SK-N-SH (cell line): Measurements from ENCODE around the gene CRYBA1. TPM values are rescaled to one million over a fixed set of nuclear protein-coding genes. Genes with fewer than 3 reads are reported as not detected.

ENCODE experiments used
- CTCF ChIA-PET: fragments of 300-600, 350-600 bp; formaldehyde crosslinking; extraction: SDS; loops from one replicate; lab custom pipeline; 2021; lab: Yijun Ruan, JAX
- POLR2A ChIA-PET: fragments of 350-600 bp; sonication (Branson Sonifier 250); formaldehyde crosslinking; extraction: SDS; loops from one replicate; lab custom pipeline; 2020; ENCODE audit warnings: antibody characterized with exemption, inconsistent platforms; lab: Yijun Ruan, JAX
- DNase-seq: peaks from one replicate; pipeline ENCODE4 v3.0.0; 2012
- H2AFZ ChIP-seq: fragments of 200-600 bp; sonication (generic); 2 replicates; pipeline ENCODE4 v1.8.1; 2016; ENCODE audit warnings: antibody characterized with exemption, mild to moderate bottlenecking, low read depth
- H3F3A ChIP-seq: fragments of 200-600 bp; sonication (generic); replicated peaks from 2 replicates; pipeline ENCODE3; 2016; ENCODE audit warnings: antibody characterized with exemption, mild to moderate bottlenecking; ENCODE audit not compliant: insufficient read depth
- H3K27ac ChIP-seq, 2 experiments: fragments of 200-500 bp in 1 of 2; fragments of 200-600 bp in 1 of 2; sonication (Bioruptor generic) in 1 of 2; sonication (generic), shearing (Covaris generic) in 1 of 2; 2 replicates each; pipeline versions ENCODE4 v1.5.1 to v1.6.1; 2014 to 2016; ENCODE audit warnings: low read depth in 2 of 2, inconsistent platforms in 1 of 2, low read length in 1 of 2, mild to moderate bottlenecking in 1 of 2, mixed read lengths in 1 of 2
- H3K27me3 ChIP-seq: fragments of 200-600 bp; sonication (generic), shearing (Covaris generic); 2 replicates; pipeline ENCODE4 v1.6.1; 2016; ENCODE audit warnings: mixed run types; ENCODE audit not compliant: insufficient read depth
- H3K36me3 ChIP-seq, 2 experiments: fragments of 200-500 bp in 1 of 2; fragments of 200-600 bp in 1 of 2; sonication (Bioruptor generic) in 1 of 2; sonication (generic) in 1 of 2; replicated peaks in 1 of 2; 2 replicates each; pipeline versions ENCODE3 to v1.5.1; 2014 to 2016; ENCODE audit warnings: low read length in 1 of 2, mild to moderate bottlenecking in 1 of 2; ENCODE audit not compliant: insufficient read depth in 2 of 2, control insufficient read depth in 1 of 2
- H3K4me1 ChIP-seq, 2 experiments: fragments of 200-500 bp in 1 of 2; fragments of 200-600 bp in 1 of 2; sonication (Bioruptor generic) in 1 of 2; sonication (generic), shearing (Covaris generic) in 1 of 2; 2 replicates each; pipeline versions ENCODE4 v1.5.1 to v1.6.1; 2014 to 2016; ENCODE audit warnings: low read depth in 1 of 2, low read length in 1 of 2, mixed run types in 1 of 2; ENCODE audit not compliant: insufficient read depth in 2 of 2, control insufficient read depth in 1 of 2
- H3K4me2 ChIP-seq: fragments of 200-600 bp; sonication (generic), shearing (Covaris generic); 2 replicates; pipeline ENCODE4 v1.6.1; 2017; ENCODE audit warnings: mixed run types
- H3K4me3 ChIP-seq, 2 experiments: fragments of 200-500 bp in 1 of 2; fragments of 200-600 bp in 1 of 2; sonication (Bioruptor generic) in 1 of 2; sonication (generic), shearing (Covaris generic) in 1 of 2; 2 replicates each; pipeline versions ENCODE4 v1.5.1 to v1.8.1; 2014 to 2016; ENCODE audit warnings: low read depth in 2 of 2, inconsistent platforms in 1 of 2, low read length in 1 of 2, mild to moderate bottlenecking in 1 of 2, mixed read lengths in 1 of 2, moderate library complexity in 1 of 2
- H3K79me2 ChIP-seq: fragments of 200-600 bp; sonication (generic); 2 replicates; pipeline ENCODE4 v1.8.1; 2017; ENCODE audit warnings: mild to moderate bottlenecking; ENCODE audit not compliant: insufficient read depth
- H3K9ac ChIP-seq: fragments of 200-600 bp; sonication (generic); 2 replicates; pipeline ENCODE4 v1.6.1; 2017; ENCODE audit warnings: mixed run types
- H3K9me2 ChIP-seq: fragments of 200-600 bp; sonication (generic); 2 replicates; pipeline ENCODE4 v1.6.1; 2017; ENCODE audit warnings: mixed run types
- H3K9me3 ChIP-seq: fragments of 200-600 bp; sonication (generic); 2 replicates; pipeline ENCODE4 v1.6.1; 2017; ENCODE audit warnings: mixed run types, mild to moderate bottlenecking, moderate library complexity
- H4K20me1 ChIP-seq: fragments of 200-600 bp; sonication (generic); 2 replicates; pipeline ENCODE4 v1.6.1; 2017; ENCODE audit warnings: mild to moderate bottlenecking, mixed run types; ENCODE audit not compliant: insufficient read depth
- CHD2 ChIP-seq: fragments of 150-350 bp; IDR thresholded peaks from 2 replicates; pipeline ENCODE4 v1.6.1; 2018; ENCODE audit warnings: low read length; ENCODE audit not compliant: partially characterized antibody
- CTCF ChIP-seq: fragments of 200-600 bp; sonication (generic); IDR thresholded peaks from 2 replicates; pipeline ENCODE4 v1.6.1; 2017; ENCODE audit warnings: antibody characterized with exemption, mild to moderate bottlenecking, moderate library complexity
- FOSL2 ChIP-seq: IDR thresholded peaks from 2 replicates; pipeline ENCODE4 v1.4.0; 2012; ENCODE audit warnings: low read depth, mild to moderate bottlenecking, moderate library complexity, borderline replicate concordance
- FOXJ3 ChIP-seq: sonication (generic); formaldehyde crosslinking; IDR thresholded peaks from 2 replicates; pipeline ENCODE4 v1.5.1; 2020; ENCODE audit warnings: mild to moderate bottlenecking, missing genetic modification reagents
- GATA2 ChIP-seq: sonication (generic); formaldehyde crosslinking; IDR thresholded peaks from 2 replicates; pipeline ENCODE4 v1.5.0; 2020; ENCODE audit warnings: mild to moderate bottlenecking, missing genetic modification reagents
- IRF3 ChIP-seq: fragments of 150-350 bp; IDR thresholded peaks from 2 replicates; pipeline ENCODE4 v1.6.1; 2016; ENCODE audit warnings: mild to moderate bottlenecking, low read depth, low read length
- MAX ChIP-seq: IDR thresholded peaks from 2 replicates; pipeline ENCODE4 v1.4.0; 2012; ENCODE audit warnings: low read depth
- MEF2A ChIP-seq: IDR thresholded peaks from 2 replicates; pipeline ENCODE4 v1.4.0; 2012; ENCODE audit warnings: low read depth, borderline replicate concordance
- MXI1 ChIP-seq: IDR thresholded peaks from 2 replicates; pipeline ENCODE4 v1.6.1; 2012; ENCODE audit warnings: mild to moderate bottlenecking, low read depth, low read length, improper control_type of control experiment
- PBX3 ChIP-seq: IDR thresholded peaks from 2 replicates; pipeline ENCODE4; 2012
- POLR2AphosphoS5 ChIP-seq: IDR thresholded peaks from 2 replicates; pipeline ENCODE4 v1.6.1; 2012; ENCODE audit warnings: low read depth, low read length
- RAD21 ChIP-seq: IDR thresholded peaks from 2 replicates; pipeline ENCODE4 v1.6.1; 2012; ENCODE audit warnings: mild to moderate bottlenecking, low read length
- RCOR1 ChIP-seq: fragments of 150-350 bp; IDR thresholded peaks from 2 replicates; pipeline ENCODE4 v1.6.1; 2017; ENCODE audit warnings: antibody characterized with exemption, low read length
- SIN3A ChIP-seq: IDR thresholded peaks from 2 replicates; pipeline ENCODE4 v1.6.1; 2012; ENCODE audit warnings: low read depth, mild to moderate bottlenecking, low read length, moderate library complexity, borderline replicate concordance
- SMC3 ChIP-seq: IDR thresholded peaks from 2 replicates; pipeline ENCODE4 v1.6.1; 2012; ENCODE audit warnings: low read depth, low read length, improper control_type of control experiment
- USF1 ChIP-seq: IDR thresholded peaks from 2 replicates; pipeline ENCODE4 v1.4.0; 2012; ENCODE audit warnings: low read depth, borderline replicate concordance
- WGBS: methylation state at CpG from one replicate; pipeline ENCODE4 v1.1.6; 2017; ENCODE audit warnings: low lambda C conversion rate; 5-methylcytosine and 5-hydroxymethylcytosine counted together
- polyA plus RNA-seq, 3 experiments: library from polyadenylated mRNA; depleted of rRNA; stranded (reverse); fragments of >200 nt; gene quantifications; 2 replicates each; pipeline ENCODE4 v1.2.3, GENCODE V29; 2012

The CRYBA1 gene
- polyA plus RNA-seq, 1 of the 3 experiments (the other 2 are of a cell fraction) = not detected

GRCh38 chr17:29242051-29242450, 4.6 kb upstream of the CRYBA1 start:
- peaks cover 27 to 28% of the 10 kb centered on the region in 2 experiments for H3K4me1 ChIP-seq
- H4K20me1 ChIP-seq = no peaks in the 10 kb centered on the region
- H3F3A ChIP-seq = peaks cover 33% of the 10 kb centered on the region
- DNase-seq = no peak
- ChIA-PET POLR2A (interaction anchor here (0.6 kb wide), 1 partner anchor 9 kb away, joined by 3 read pairs; no protein-coding TSS in a partner anchor), CTCF (interaction anchor here (0.7 to 4.7 kb wide), 11 partner anchors 8 to 118 kb away, joined by 3 to 34 read pairs (median 5); no protein-coding TSS in a partner anchor)
- H3K36me3 ChIP-seq = no peaks in the 10 kb centered on the region
- no peaks in the 10 kb centered on the region for H3K79me2 ChIP-seq
- no peaks in the 10 kb centered on the region for H3K9me2 ChIP-seq
- H3K4me3 ChIP-seq = no peak overlapping the region
- no peaks in the 10 kb centered on the region for H3K9me3 ChIP-seq
- no peak overlapping the region for H3K4me2 ChIP-seq
- H3K9ac ChIP-seq = no peak overlapping the region
- WGBS = 90% methylated on average over 1 of the region's 1 CpG
- no peak overlapping the region for H2AFZ ChIP-seq
- TF ChIP-seq GATA2 (CRISPR knock-in tag) (0 out of 2 replicates have a peak, but pooled peaks have one; percentile 6), FOSL2 (no peak), RCOR1 (no peak)
- peak overlapping the region in 1 of 2 experiments; percentile 93; a peak in 3 of 4 replicates for H3K27ac ChIP-seq
- H3K27me3 ChIP-seq = no peaks in the 10 kb centered on the region

GRCh38 chr17:29242790-29243189, 3.9 kb upstream of the CRYBA1 start:
- H3K4me3 ChIP-seq = no peak overlapping the region
- over 99% methylated on average over 6 of the region's 6 CpGs for WGBS
- H3K9me2 ChIP-seq = no peaks in the 10 kb centered on the region
- peaks cover 26 to 27% of the 10 kb centered on the region in 2 experiments for H3K4me1 ChIP-seq
- no peaks in the 10 kb centered on the region for H3K79me2 ChIP-seq
- CTCF ChIA-PET = interaction anchor here (0.6 to 4.7 kb wide), 15 partner anchors 8 to 228 kb away, joined by 3 to 34 read pairs (median 4); no protein-coding TSS in a partner anchor
- peaks cover 33% of the 10 kb centered on the region for H3F3A ChIP-seq
- no peaks in the 10 kb centered on the region for H3K9me3 ChIP-seq
- no peaks in the 10 kb centered on the region for H3K36me3 ChIP-seq
- H3K4me2 ChIP-seq = no peak overlapping the region
- H3K9ac ChIP-seq = no peak overlapping the region
- no peak overlapping the region for H2AFZ ChIP-seq
- H4K20me1 ChIP-seq = no peaks in the 10 kb centered on the region
- no peak for DNase-seq
- H3K27ac ChIP-seq = no peak overlapping the region
- POLR2A ChIA-PET = no interaction called here
- no peaks in the 10 kb centered on the region for H3K27me3 ChIP-seq
- TF ChIP-seq RAD21 = no peak
- TF ChIP-seq MEF2A = no peak
- no peak for TF ChIP-seq PBX3
- no peak for TF ChIP-seq RCOR1
- no peak for TF ChIP-seq FOXJ3 (CRISPR knock-in tag)
- no peak for TF ChIP-seq POLR2AphosphoS5
- no peak for TF ChIP-seq SIN3A
- TF ChIP-seq MAX = no peak
- no peak for TF ChIP-seq CHD2
- TF ChIP-seq CTCF = no peak
- no peak for TF ChIP-seq USF1
- TF ChIP-seq FOSL2 = no peak
- TF ChIP-seq IRF3 = no peak
- no peak for TF ChIP-seq MXI1
- no peak for TF ChIP-seq SMC3
- TF ChIP-seq, all 33 proteins: peak for 0
